H4 (cell line): ENCODE data around the gene ZNF567. TPM values are rescaled to one million over a fixed set of nuclear protein-coding genes. Genes with fewer than 3 reads are reported as not detected.
"Not testable (repeated sequence)": the region's sequence is repeated elsewhere in the genome, so short reads cannot be mapped to it uniquely, and the experiment has no call there.

Source experiments
- DNase-seq: peaks from one replicate; pipeline ENCODE4 v3.0.0-alpha.2; 2015; ENCODE audit warnings: low spot score
- total RNA-seq: library from RNA; depleted of rRNA; stranded (reverse); fragments of >200 nt; shearing (Covaris generic); gene quantifications from 2 replicates; pipeline ENCODE4 v1.2.3, GENCODE V29; 2014; rRNA removed

Gene ZNF567
- total RNA-seq: 5.5 and 8.1 TPM in 2 replicates

- DNase-seq: peak; percentile 94
Observed at GRCh38 chr19:36687214-36688056, at the start of gene ZNF567. Gene ZNF567, plus strand, starts transcription at chr19:36687612. Its CDS starts 7,256 bp downstream, at chr19:36694868.

GRCh38 chr19:36638862-36639510 lies 48.4 kb upstream of the ZNF567 start:
- DNase-seq: no peak

GRCh38 chr19:36646746-36647145 lies 40.7 kb upstream of the ZNF567 start:
- no peak for DNase-seq

- no peak for DNase-seq
Observed at GRCh38 chr19:36652958-36653357, 34.5 kb upstream of the ZNF567 start.

- DNase-seq: no peak
Observed at GRCh38 chr19:36665832-36666231, 21.6 kb upstream of the ZNF567 start.

- no peak for DNase-seq
Observed at GRCh38 chr19:36668646-36669045, 18.8 kb upstream of the ZNF567 start.

GRCh38 chr19:36672368-36672767 lies 15.0 kb upstream of the ZNF567 start:
- DNase-seq: no peak

- no peak for DNase-seq
Observed at GRCh38 chr19:36674201-36674600, 13.2 kb upstream of the ZNF567 start.

- no peak for DNase-seq
Observed at GRCh38 chr19:36679455-36679854, 8.0 kb upstream of the ZNF567 start.

GRCh38 chr19:36685835-36686234 lies 1.6 kb upstream of the ZNF567 start:
- no peak for DNase-seq

GRCh38 chr19:36686365-36687213 lies 823 bp upstream of the ZNF567 start:
- no peak for DNase-seq

- no peak for DNase-seq
Observed at GRCh38 chr19:36688058-36688457, 646 bp downstream of the ZNF567 start.

- no peak for DNase-seq
Observed at GRCh38 chr19:36707134-36707533, 19.7 kb downstream of the ZNF567 start.

- DNase-seq: no peak
Observed at GRCh38 chr19:36709423-36709822, 22.0 kb downstream of the ZNF567 start.

GRCh38 chr19:36719687-36720556 lies 32.5 kb downstream of the ZNF567 start:
- no peak for DNase-seq

- DNase-seq: not testable (repeated sequence)
Observed at GRCh38 chr19:36736166-36736565, 48.8 kb downstream of the ZNF567 start.

GRCh38 chr19:36745870-36746269 lies 58.5 kb downstream of the ZNF567 start:
- no peak for DNase-seq

- DNase-seq: no peak
Observed at GRCh38 chr19:36747750-36748149, 60.3 kb downstream of the ZNF567 start.

GRCh38 chr19:36748431-36749275 lies 61.2 kb downstream of the ZNF567 start:
- DNase-seq: no peak

- not testable (repeated sequence) for DNase-seq
Observed at GRCh38 chr19:36749613-36750012, 62.2 kb downstream of the ZNF567 start.
